ENCODE data around the gene TASP1. TPM values are rescaled to one million over a fixed set of nuclear protein-coding genes. Genes with fewer than 3 reads are reported as not detected.

TASP1 gene
- polyA plus RNA-seq, 3 donors = 2.3 to 3.3 (median 2.6) TPM

DNA sequence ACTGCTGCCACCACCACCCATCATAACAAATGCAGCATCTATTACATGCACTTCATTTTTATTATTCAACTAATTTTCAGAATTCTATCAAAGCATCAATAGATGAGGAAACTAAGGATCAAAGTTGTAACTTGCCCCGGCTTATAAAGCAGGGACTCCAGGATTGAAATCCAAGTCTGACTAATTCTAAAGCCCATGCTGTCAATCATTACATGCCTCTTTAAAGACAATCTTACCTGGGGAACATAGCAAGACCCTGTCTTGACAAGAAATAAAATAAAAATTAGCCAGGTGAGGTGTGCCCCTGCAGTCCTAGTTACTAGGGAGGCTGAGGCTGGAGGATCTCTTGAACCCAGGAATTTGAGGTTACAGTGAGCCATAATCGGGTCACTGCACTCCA lies 235.3 kb downstream of the TASP1 start:
- H3K4me1 Mint-ChIP-seq = no peaks in the 10 kb centered on the region
- H3K27ac ChIP-seq (ENCODE audit: low read depth in 1 of 2, low read length in 2 of 2) = no peak overlapping the region
- peaks cover 0 to 1% (median 0%) of the 10 kb centered on the region in 3 donors for H3K27me3 Mint-ChIP-seq (ENCODE audit: low read depth in 3 of 3)
- H3K9me3 ChIP-seq (replicated peaks in 1 of 2; ENCODE audit: control insufficient read depth in 1 of 2, insufficient read depth in 1 of 2, low read length in 2 of 2) = no peaks in the 10 kb centered on the region
- H3K4me2 ChIP-seq (replicated peaks; ENCODE audit: extremely low read depth, low read length, poor library complexity, severe bottlenecking) = no peak overlapping the region
- intact Hi-C loops (cut with micrococcal nuclease) = no loop called here
- H2AFZ ChIP-seq (ENCODE audit: insufficient read depth, low read depth, low read length, poor library complexity, severe bottlenecking) = no peak overlapping the region
- no peak for TF ChIP-seq CTCF (IDR thresholded peaks at IDR 0.05)
- no peaks in the 10 kb centered on the region for H3K36me3 Mint-ChIP-seq
- H3K9ac ChIP-seq (ENCODE audit: insufficient read depth, low read length, poor library complexity, severe bottlenecking) = no peak overlapping the region
- no peak for DNase-seq
- no peaks in the 10 kb centered on the region for H4K20me1 ChIP-seq (ENCODE audit: insufficient read depth, low read length)
- no peaks in the 10 kb centered on the region for H3K36me3 ChIP-seq (replicated peaks in 1 of 2; ENCODE audit: control insufficient read depth in 1 of 2, insufficient read depth in 2 of 2, low read length in 2 of 2)
- H3K27me3 ChIP-seq (ENCODE audit: control insufficient read depth in 2 of 2, insufficient read depth in 2 of 2, low read length in 2 of 2) = no peaks in the 10 kb centered on the region
- peaks cover 0 to 7% (median 0%) of the 10 kb centered on the region in 7 donors for H3K9me3 Mint-ChIP-seq
- no peaks in the 10 kb centered on the region for H3K4me1 ChIP-seq (ENCODE audit: control insufficient read depth in 1 of 2, insufficient read depth in 2 of 2, low read length in 2 of 2)
- H3K27ac Mint-ChIP-seq = no peak overlapping the region
- 58% methylated on average over 2 of the region's 2 CpGs for WGBS (ENCODE audit: insufficient coverage)
- no peak overlapping the region for H3K4me3 Mint-ChIP-seq
- no peak overlapping the region for H3K4me3 ChIP-seq (replicated peaks in 1 of 3; ENCODE audit: low read depth in 2 of 3, low read length in 3 of 3)
- no peaks in the 10 kb centered on the region for H3K79me2 ChIP-seq (ENCODE audit: insufficient read depth, low read length)

- Histone ChIP-seq H3K36me3 (replicated peaks in 1 of 2; ENCODE audit: control insufficient read depth in 1 of 2, insufficient read depth in 2 of 2, low read length in 2 of 2) (no peaks in the 10 kb centered on the region), H3K79me2 (ENCODE audit: insufficient read depth, low read length) (no peaks in the 10 kb centered on the region), H3K4me3 (replicated peaks in 1 of 3; ENCODE audit: low read depth in 2 of 3, low read length in 3 of 3) (no peak overlapping the region), H3K9ac (ENCODE audit: insufficient read depth, low read length, poor library complexity, severe bottlenecking) (no peak overlapping the region), H3K27me3 (ENCODE audit: control insufficient read depth in 2 of 2, insufficient read depth in 2 of 2, low read length in 2 of 2) (no peaks in the 10 kb centered on the region), H2AFZ (ENCODE audit: insufficient read depth, low read depth, low read length, poor library complexity, severe bottlenecking) (no peak overlapping the region), H4K20me1 (ENCODE audit: insufficient read depth, low read length) (no peaks in the 10 kb centered on the region), H3K9me3 (replicated peaks in 1 of 2; ENCODE audit: control insufficient read depth in 1 of 2, insufficient read depth in 1 of 2, low read length in 2 of 2) (no peaks in the 10 kb centered on the region), H3K4me1 (ENCODE audit: control insufficient read depth in 1 of 2, insufficient read depth in 2 of 2, low read length in 2 of 2) (no peaks in the 10 kb centered on the region), H3K27ac (ENCODE audit: low read depth in 1 of 2, low read length in 2 of 2) (no peak overlapping the region), H3K4me2 (replicated peaks; ENCODE audit: extremely low read depth, low read length, poor library complexity, severe bottlenecking) (no peak overlapping the region)
- Mint-ChIP-seq H3K27me3 (ENCODE audit: low read depth in 3 of 3) (peaks cover 0 to 1% (median 0%) of the 10 kb centered on the region in 3 donors), H3K4me3 (no peak overlapping the region), H3K27ac (no peak overlapping the region), H3K4me1 (no peaks in the 10 kb centered on the region), H3K36me3 (no peaks in the 10 kb centered on the region), H3K9me3 (peaks cover 0 to 7% (median 0%) of the 10 kb centered on the region in 7 donors)
- WGBS (ENCODE audit: insufficient coverage) = 100% methylated on average over 1 of the region's 2 CpGs
- DNase-seq = no peak
- TF ChIP-seq CTCF (IDR thresholded peaks at IDR 0.05) = no peak
- intact Hi-C loops (cut with micrococcal nuclease) = no loop called here
Measured at GRCh38 chr20:13402986-13403385, 235.7 kb downstream of the TASP1 start.
